ENCODE measurements around the gene NSD1. TPM values are rescaled to one million over a fixed set of nuclear protein-coding genes. Genes with fewer than 3 reads are reported as not detected.

NSD1 gene
- total and polyA plus RNA-seq, 10 of the 15 experiments (the other 5 are each of a cell fraction or from before 2014, with no cell fraction given) = 7.0 to 57.9 (median 30.4) TPM

DNA sequence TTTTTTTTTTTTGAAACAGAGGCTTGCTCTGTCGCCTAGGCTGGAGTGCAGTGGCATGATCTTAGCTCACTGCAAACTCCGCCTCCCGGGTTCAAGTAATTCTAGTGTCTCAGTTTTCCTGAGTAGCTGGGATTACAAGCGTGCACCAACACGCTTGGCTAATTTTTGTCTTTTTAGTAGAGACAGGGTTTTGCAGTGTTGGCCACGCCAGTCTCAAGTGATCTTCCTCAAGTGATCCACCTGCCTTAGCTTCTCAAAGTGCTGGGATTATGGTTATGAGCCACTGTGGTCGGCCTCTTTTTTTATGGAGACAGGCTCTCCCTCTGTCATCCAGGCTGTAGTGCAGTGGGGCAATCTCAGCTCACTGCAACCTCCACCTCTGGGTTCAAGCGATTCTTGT is 87.0 kb downstream of the NSD1 start:
- ChIA-PET CTCF (interaction anchor here (0.8 kb wide), 1 partner anchor 106 kb away, joined by 4 read pairs; no protein-coding TSS in a partner anchor), SMC1A (ENCODE audit: uncharacterized antibody, unreplicated experiment) (no interaction called here)
- no TSS peak for BruUV-seq (replicated peaks)

More for the DNA sequence above, 87.0 kb downstream of the NSD1 start:
- no peak overlapping the region for H3K9ac ChIP-seq (ENCODE audit: control insufficient read depth, insufficient read depth, low read length)
- no peaks in the 10 kb centered on the region for H3K9me3 ChIP-seq (replicated peaks; ENCODE audit: control insufficient read depth, insufficient read depth, low read length)
- H2AFZ ChIP-seq (ENCODE audit: control insufficient read depth, low read depth, low read length) = no peak overlapping the region
- no peak overlapping the region for H3K27ac ChIP-seq (ENCODE audit: control insufficient read depth, insufficient read depth)
- peaks cover 4% of the 10 kb centered on the region; the same call in 1 of the 2 replicates for H3K4me1 ChIP-seq (ENCODE audit: control insufficient read depth, insufficient read depth, low read length)
- peaks cover 39% of the 10 kb centered on the region for H3K79me2 ChIP-seq (ENCODE audit: control insufficient read depth, insufficient read depth, low read length)
- in situ Hi-C loops (cut with MboI) = no loop called here
- RAD21 ChIA-PET (ENCODE audit: unreplicated experiment) = interaction anchor here (0.8 to 0.9 kb wide), 2 partner anchors 43 to 61 kb away, joined by 3 to 7 read pairs; no protein-coding TSS in a partner anchor
- no peak for FAIRE-seq
- no peak for ATAC-seq
- no peak overlapping the region for H3K4me3 ChIP-seq
- TF ChIP-seq ZNF384 (IDR thresholded peaks at IDR 0.05; ENCODE audit: borderline replicate concordance, low read depth, low read length) (no peak), ZNF24 (IDR thresholded peaks at IDR 0.05) (no peak), CHD2 (IDR thresholded peaks at IDR 0.05; ENCODE audit: borderline replicate concordance, low read depth, low read length) (no peak), SRF (IDR thresholded peaks at IDR 0.05; ENCODE audit: low read depth in 2 of 2, low read length in 2 of 2) (no peak), YY1 (IDR thresholded peaks at IDR 0.05; ENCODE audit: low read depth, low read length) (no peak), YBX1 (IDR thresholded peaks at IDR 0.05) (no peak)
- TF ChIP-seq, protein P1, sequence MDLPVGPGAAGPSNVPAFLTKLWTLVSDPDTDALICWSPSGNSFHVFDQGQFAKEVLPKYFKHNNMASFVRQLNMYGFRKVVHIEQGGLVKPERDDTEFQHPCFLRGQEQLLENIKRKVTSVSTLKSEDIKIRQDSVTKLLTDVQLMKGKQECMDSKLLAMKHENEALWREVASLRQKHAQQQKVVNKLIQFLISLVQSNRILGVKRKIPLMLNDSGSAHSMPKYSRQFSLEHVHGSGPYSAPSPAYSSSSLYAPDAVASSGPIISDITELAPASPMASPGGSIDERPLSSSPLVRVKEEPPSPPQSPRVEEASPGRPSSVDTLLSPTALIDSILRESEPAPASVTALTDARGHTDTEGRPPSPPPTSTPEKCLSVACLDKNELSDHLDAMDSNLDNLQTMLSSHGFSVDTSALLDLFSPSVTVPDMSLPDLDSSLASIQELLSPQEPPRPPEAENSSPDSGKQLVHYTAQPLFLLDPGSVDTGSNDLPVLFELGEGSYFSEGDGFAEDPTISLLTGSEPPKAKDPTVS (IDR thresholded peaks at IDR 0.05; ENCODE audit: low read depth, low read length) = no peak
- TF ChIP-seq, protein P2, sequence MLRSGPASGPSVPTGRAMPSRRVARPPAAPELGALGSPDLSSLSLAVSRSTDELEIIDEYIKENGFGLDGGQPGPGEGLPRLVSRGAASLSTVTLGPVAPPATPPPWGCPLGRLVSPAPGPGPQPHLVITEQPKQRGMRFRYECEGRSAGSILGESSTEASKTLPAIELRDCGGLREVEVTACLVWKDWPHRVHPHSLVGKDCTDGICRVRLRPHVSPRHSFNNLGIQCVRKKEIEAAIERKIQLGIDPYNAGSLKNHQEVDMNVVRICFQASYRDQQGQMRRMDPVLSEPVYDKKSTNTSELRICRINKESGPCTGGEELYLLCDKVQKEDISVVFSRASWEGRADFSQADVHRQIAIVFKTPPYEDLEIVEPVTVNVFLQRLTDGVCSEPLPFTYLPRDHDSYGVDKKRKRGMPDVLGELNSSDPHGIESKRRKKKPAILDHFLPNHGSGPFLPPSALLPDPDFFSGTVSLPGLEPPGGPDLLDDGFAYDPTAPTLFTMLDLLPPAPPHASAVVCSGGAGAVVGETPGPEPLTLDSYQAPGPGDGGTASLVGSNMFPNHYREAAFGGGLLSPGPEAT (IDR thresholded peaks at IDR 0.05; ENCODE audit: low read depth) = no peak
- TF ChIP-seq, protein P3, sequence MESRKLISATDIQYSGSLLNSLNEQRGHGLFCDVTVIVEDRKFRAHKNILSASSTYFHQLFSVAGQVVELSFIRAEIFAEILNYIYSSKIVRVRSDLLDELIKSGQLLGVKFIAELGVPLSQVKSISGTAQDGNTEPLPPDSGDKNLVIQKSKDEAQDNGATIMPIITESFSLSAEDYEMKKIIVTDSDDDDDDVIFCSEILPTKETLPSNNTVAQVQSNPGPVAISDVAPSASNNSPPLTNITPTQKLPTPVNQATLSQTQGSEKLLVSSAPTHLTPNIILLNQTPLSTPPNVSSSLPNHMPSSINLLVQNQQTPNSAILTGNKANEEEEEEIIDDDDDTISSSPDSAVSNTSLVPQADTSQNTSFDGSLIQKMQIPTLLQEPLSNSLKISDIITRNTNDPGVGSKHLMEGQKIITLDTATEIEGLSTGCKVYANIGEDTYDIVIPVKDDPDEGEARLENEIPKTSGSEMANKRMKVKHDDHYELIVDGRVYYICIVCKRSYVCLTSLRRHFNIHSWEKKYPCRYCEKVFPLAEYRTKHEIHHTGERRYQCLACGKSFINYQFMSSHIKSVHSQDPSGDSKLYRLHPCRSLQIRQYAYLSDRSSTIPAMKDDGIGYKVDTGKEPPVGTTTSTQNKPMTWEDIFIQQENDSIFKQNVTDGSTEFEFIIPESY (IDR thresholded peaks at IDR 0.05) = no peak
- no peaks in the 10 kb centered on the region for H3K27me3 ChIP-seq (replicated peaks in 1 of 2; ENCODE audit: control insufficient read depth in 2 of 2, insufficient read depth in 2 of 2, low read length in 1 of 2)
- WGBS (ENCODE audit: insufficient coverage, insufficient replicate concordance, low lambda C conversion rate, missing lambda C conversion rate) = 98% methylated on average over 8 of the region's 8 CpGs
- intact Hi-C loops (cut with micrococcal nuclease; ENCODE audit: unreplicated experiment) = no loop called here
- no peaks in the 10 kb centered on the region for H4K20me1 ChIP-seq (ENCODE audit: control insufficient read depth, insufficient read depth)
- POLR2A ChIA-PET = interaction anchor here (0.6 to 0.9 kb wide), 7 partner anchors 11 to 772 kb away, joined by 3 to 8 read pairs (median 3); partner anchors contain the start of gene FAF2
- DNase-seq (ENCODE audit: low read depth, low spot score) = no peak
- H3K4me2 ChIP-seq (ENCODE audit: control insufficient read depth, insufficient read depth) = no peak overlapping the region
- peaks cover 3 to 8% of the 10 kb centered on the region in 2 experiments; a peak in 3 of 4 replicates for H3K36me3 ChIP-seq (ENCODE audit: control insufficient read depth in 2 of 2, insufficient read depth in 2 of 2, low read length in 1 of 2)
